GM12801 (cell line): Measurements from ENCODE around the gene TSPAN14.

Experiments
- TF ChIP-seq, protein P1 (sequence below): IDR thresholded peaks from one replicate; pipeline ENCODE4 v1.5.1; 2011; ENCODE audit warnings: control low read depth; ENCODE audit not compliant: insufficient read length; ENCODE audit errors: extremely low read depth

Gene TSPAN14

DNA sequence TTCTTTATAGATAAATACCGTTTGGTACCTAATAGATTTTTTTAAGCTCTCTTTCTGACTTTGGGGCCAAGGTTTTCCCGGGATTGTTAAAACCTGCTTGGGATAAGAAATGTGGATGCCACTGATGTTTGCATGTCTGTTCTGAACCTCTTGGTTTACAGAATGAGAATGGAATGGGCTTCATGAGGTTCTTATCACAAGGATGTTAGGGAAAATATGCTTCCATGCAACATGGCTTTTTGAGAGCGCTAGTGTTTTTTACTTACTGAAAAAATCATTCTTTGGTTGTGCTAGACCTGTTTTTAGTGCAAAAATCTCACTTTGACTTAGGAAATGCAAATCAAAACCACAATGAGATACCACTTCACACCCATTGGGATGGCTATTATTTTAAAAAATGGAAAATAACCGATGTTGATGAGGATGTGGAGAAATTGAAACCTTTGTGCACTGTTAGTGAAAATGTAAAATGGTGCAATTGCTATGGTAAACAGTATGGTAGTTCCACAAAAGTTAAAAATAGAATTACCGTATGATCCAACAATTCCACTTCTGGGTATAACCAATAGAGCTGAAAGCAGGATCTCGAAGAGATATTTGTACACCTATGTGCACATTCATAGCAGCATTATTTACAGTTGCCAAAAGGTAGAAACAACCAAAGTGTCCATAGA, 38.9 kb downstream of the TSPAN14 start:
- TF ChIP-seq, protein P1, sequence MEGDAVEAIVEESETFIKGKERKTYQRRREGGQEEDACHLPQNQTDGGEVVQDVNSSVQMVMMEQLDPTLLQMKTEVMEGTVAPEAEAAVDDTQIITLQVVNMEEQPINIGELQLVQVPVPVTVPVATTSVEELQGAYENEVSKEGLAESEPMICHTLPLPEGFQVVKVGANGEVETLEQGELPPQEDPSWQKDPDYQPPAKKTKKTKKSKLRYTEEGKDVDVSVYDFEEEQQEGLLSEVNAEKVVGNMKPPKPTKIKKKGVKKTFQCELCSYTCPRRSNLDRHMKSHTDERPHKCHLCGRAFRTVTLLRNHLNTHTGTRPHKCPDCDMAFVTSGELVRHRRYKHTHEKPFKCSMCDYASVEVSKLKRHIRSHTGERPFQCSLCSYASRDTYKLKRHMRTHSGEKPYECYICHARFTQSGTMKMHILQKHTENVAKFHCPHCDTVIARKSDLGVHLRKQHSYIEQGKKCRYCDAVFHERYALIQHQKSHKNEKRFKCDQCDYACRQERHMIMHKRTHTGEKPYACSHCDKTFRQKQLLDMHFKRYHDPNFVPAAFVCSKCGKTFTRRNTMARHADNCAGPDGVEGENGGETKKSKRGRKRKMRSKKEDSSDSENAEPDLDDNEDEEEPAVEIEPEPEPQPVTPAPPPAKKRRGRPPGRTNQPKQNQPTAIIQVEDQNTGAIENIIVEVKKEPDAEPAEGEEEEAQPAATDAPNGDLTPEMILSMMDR: no peak

- TF ChIP-seq, protein P1: no peak
These were observed 39.5 kb downstream of the TSPAN14 start for GRCh38 chr10:80493522-80494051.

- TF ChIP-seq, protein P1: no peak
These were observed 42.6 kb downstream of the TSPAN14 start for GRCh38 chr10:80496555-80497172.

DNA sequence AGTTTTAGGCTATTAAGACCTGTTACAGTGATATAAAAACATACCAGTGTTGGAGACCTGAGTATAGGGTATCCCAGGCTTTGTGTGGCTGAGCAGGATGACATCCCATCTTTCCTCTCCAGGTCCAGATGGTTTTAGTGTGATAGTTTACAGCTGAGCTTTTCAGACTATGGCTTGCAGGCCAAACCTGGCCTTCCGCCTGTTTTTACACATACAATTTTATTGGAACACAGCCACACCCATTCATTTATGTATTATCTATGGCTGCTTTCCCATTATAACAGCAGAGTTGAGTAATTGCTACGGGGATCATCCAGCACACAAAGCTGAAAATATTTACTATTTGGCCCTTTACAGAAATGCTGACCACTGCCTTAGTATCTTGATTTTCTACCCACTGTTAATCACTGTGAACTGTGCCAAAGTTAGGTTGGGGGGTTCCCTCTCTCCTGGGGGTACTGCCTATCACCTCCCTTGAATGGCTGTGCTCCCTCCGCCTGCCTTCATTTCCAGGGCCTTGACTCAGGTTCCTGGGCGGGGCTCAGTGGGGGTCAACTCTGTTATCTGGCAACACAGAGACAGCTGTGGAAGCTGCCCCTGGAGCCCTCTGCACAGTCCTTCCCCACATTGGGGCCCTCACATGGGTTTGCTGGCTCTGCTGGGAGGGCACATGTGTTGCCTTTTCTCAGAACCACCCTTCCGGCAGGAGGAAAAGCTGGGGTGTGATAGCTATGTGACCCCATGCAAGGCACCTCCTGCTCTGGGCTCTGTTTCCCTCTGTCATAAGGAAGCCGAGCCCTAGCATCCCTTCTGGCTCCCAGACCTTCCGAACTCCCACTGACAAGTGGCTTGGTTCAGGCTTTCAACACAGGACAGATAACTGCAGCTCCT, 43.3 kb downstream of the TSPAN14 start:
- TF ChIP-seq, protein P1: no peak

GRCh38 chr10:80498078-80498832, 44.1 kb downstream of the TSPAN14 start:
- TF ChIP-seq, protein P1: no peak

GRCh38 chr10:80498833-80499741, 45.0 kb downstream of the TSPAN14 start:
- TF ChIP-seq, protein P1: no peak
